Stimulated activated CD4-positive, alpha-beta T cell treated with anti-CD3 and anti-CD28 coated beads, Interleukin-1b, Interleukin-23, amount 100 ng/mL, for 24 hours (primary cell): ENCODE data around the gene HSD17B14.
"Not testable (repeated sequence)": the region's sequence is repeated elsewhere in the genome, so short reads cannot be mapped to it uniquely, and the experiment has no call there.

Source experiments
- DNase-seq, 4 experiments: peaks; one replicate each; pipeline ENCODE4 v3.0.0-alpha.2; 2020; ENCODE audit warnings: low read depth in 4 of 4, low spot score in 1 of 4

Gene HSD17B14

GRCh38 chr19:48836089-48837017 is at the start of gene HSD17B14:
TSS of gene HSD17B14 (minus strand) at chr19:48836491. CDS start at chr19:48836411, 80 bp downstream.
- DNase-seq, result no peak

DNA sequence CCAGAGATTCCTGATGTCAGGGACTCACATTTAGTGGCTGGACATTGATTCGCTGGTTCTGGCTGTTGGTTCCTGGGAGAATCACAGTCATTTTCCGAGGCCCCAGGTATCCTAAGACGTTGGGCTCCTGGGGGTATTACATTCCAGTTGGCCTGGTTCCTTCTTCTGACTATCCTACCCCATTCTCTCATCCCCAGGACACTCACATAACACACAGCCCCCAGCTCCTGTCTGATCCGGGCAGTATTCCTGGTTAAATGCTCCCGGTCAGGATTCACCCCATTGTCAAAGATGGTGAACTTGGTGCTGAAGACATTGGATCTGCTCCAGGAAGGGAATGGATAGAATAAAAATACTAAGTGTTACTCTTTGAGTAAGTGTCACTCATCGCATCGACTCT is 47.4 kb upstream of the HSD17B14 start:
- no peak for DNase-seq

- DNase-seq, result no peak
These were observed 45.7 kb upstream of the HSD17B14 start for GRCh38 chr19:48881741-48882657.

GRCh38 chr19:48879696-48880095 is 43.4 kb upstream of the HSD17B14 start:
- DNase-seq, result not testable (repeated sequence)

GRCh38 chr19:48879025-48879637 is 42.8 kb upstream of the HSD17B14 start:
- DNase-seq, result no peak

DNA sequence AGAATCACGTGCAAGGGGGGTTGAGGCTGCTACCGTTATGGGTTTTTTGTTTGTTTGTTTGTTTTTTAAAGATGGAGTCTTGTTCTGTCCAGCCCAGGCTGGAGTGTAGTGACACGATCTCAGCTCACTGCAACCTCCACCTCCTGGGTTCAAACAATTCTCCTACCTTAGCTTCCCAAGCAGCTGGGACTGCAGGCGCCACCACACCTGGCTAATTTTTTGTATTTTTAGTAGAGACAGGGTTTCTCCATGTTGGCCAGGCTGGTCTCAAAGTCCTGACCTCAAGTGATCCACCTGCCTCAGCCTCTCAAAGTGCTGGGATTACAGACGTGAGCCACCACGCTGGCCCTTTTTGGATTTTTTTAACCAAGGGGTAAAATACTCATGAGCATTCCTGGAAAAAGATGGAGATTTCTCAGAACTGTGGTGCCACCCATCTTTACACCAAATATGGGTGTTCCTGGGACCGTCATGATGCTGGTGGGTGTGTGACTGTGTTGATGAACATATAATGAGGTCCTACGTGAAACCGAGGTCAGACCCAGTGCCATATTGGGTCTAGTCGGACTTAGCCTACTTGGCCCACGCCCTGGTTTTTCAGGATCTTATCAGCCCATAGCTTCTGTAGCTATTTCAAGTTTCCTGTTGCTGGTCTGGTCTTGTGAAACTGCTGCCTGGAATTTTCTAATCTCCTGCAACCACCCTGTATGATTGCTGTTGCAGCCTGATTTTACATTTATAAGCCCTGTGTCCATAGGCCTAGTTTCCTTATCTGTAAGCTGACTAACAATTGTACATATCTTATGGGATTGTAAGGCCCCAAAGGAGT is 42.1 kb upstream of the HSD17B14 start:
- no peak for DNase-seq

- DNase-seq, result no peak
These were observed 41.5 kb upstream of the HSD17B14 start for GRCh38 chr19:48877855-48878195.

GRCh38 chr19:48876043-48876981 is 40.0 kb upstream of the HSD17B14 start:
- DNase-seq, result peak in 1 of 4 experiments; percentile 47

DNA sequence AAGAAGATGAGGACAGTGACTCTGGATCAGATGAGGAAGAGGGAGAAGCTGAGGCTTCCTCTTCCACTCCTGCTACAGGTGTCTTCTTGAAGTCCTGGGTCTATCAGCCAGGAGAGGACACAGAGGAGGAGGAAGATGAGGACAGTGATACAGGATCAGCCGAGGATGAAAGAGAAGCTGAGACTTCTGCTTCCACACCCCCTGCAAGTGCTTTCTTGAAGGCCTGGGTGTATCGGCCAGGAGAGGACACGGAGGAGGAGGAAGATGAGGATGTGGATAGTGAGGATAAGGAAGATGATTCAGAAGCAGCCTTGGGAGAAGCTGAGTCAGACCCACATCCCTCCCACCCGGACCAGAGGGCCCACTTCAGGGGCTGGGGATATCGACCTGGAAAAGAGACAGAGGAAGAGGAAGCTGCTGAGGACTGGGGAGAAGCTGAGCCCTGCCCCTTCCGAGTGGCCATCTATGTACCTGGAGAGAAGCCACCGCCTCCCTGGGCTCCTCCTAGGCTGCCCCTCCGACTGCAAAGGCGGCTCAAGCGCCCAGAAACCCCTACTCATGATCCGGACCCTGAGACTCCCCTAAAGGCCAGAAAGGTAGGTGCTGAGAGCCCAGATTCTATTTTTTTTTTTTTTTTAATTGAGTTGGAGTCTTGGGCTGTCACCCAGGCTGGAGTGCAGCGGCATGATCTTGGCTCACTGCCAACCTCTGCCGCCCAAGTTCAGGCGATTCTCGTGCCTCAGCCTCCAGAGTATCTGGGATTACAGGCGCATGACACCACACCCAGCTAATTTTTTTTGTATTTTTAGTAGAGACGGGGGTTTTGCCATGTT is 38.2 kb upstream of the HSD17B14 start:
- DNase-seq, result no peak

- DNase-seq, result no peak
These were observed 37.4 kb upstream of the HSD17B14 start for GRCh38 chr19:48873476-48874302.

- peak; percentile 41 to 67 (median 58) for DNase-seq
These were observed 36.7 kb upstream of the HSD17B14 start for GRCh38 chr19:48872884-48873475.

DNA sequence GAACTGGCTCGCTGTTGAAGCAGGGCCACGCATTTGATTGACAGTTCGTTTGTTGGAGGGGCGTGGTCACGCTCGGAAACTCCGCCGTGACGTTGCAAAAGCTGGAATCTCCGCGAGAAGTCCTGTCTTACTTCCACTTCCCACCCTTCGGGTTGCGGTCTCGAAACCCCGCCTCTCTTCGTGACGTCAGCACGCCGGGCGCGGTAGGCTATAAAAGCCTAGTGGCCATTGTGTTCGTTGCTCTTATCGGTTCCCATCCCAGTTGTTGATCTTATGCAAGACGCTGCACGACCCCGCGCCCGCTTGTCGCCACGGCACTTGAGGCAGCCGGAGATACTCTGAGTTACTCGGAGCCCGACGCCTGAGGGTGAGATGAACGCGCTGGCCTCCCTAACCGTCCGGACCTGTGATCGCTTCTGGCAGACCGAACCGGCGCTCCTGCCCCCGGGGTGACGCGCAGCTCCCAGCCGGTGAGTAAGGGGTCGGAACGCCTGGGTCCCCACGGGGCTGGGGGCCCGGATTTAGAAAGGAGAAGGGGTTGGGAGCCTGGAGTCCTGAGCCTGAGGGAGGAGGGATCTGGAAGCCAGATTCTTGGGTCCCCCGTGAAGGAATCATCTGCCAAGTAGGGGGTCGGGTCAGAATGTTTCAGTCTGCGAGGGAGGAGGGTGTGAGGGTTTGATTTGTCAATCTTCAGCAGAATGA is 36.0 kb upstream of the HSD17B14 start, which contains the start of gene PPP1R15A:
TSS of gene PPP1R15A (plus strand) at position 240 of the 702 bp plus-strand sequence. CDS start 813 bp downstream, outside the sequence.
- DNase-seq, result peak; percentile 93 to 99 (median 98)

DNA sequence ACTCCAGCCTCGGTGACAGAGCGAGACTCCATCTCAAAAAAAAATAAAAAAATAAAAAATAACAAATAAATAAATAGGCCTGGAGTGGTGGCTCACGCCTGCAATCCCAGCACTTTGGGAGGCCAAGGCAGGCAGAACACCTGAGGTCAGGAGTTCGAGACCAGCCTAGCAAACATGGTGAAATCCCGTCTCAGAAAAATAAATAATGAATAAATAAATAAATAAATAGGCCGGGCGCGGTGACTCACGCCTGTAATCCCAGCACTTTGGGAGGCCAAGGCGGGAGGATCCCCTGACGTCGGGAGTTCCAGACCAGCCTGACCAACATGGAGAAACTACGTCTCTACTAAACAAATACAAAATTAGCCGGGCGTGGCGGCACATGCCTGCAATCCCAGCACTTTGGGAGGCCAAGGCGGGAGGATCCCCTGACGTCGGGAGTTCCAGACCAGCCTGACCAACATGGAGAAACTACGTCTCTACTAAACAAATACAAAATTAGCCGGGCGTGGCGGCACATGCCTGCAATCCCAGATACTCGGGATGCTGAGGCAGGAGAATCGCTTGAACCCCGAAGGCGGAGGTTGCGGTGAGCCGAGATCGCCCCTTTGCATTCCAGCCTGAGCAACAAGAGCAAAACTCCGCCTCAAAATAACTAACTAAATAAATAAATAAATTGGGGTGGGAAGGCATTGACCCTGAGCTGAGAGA is 35.3 kb upstream of the HSD17B14 start:
- not testable (repeated sequence) for DNase-seq

DNA sequence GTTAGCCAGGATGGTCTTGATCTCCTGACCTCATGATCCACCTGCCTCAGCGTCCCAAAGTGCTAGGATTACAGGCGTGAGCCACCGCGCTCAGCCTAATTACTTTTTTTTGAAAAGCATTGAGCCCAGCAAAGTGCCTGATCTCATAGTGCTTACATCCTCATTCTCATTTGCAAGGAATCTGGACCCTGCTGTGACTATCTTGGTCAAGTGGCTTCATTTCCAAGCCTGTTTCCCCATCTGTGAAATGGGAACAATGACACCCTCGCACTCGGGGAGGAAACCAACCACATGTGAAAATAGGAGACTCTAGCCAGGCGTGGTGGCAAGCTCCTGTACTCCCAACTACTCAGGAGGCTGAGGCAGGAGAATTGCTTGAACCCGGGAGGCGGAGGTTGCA is 33.8 kb upstream of the HSD17B14 start:
- DNase-seq, result no peak

GRCh38 chr19:48868114-48868886 is 32.0 kb upstream of the HSD17B14 start, which contains the start of gene PLEKHA4:
TSS of gene PLEKHA4 (minus strand) at chr19:48868617. CDS start at chr19:48867620, 997 bp downstream.
- no peak for DNase-seq
